Measurements from ENCODE around the gene TRAF5.

The TRAF5 gene

GRCh38 chr1:211356723-211357407 lies 30.2 kb downstream of the TRAF5 start:
- Histone ChIP-seq H3K9me2 (replicated peaks; ENCODE audit: low read depth, low read length) (no peaks in the 10 kb centered on the region), H3K36me3 (ENCODE audit: insufficient read depth, low read length) (peaks cover 78% of the 10 kb centered on the region), H3K4me1 (ENCODE audit: insufficient read depth, low read length, poor library complexity, severe bottlenecking) (peaks cover 37% of the 10 kb centered on the region), H2AFZ (ENCODE audit: low read length) (no peak overlapping the region), H3K4me3 (ENCODE audit: low read length, poor library complexity, severe bottlenecking) (no peak overlapping the region), H3K27me3 (ENCODE audit: insufficient read depth, low read length, poor library complexity, severe bottlenecking) (no peaks in the 10 kb centered on the region), H4K20me1 (ENCODE audit: insufficient read depth, low read length, poor library complexity, severe bottlenecking) (peaks cover 5% of the 10 kb centered on the region), H3F3A (ENCODE audit: low read depth) (peaks cover 8% of the 10 kb centered on the region), H3K4me2 (ENCODE audit: low read depth, low read length, poor library complexity, severe bottlenecking) (no peak overlapping the region), H3K79me2 (ENCODE audit: insufficient read depth, low read length) (peaks cover 46% of the 10 kb centered on the region), H3K9ac (ENCODE audit: low read depth, low read length, poor library complexity, severe bottlenecking) (no peak overlapping the region), H3K9me3 (ENCODE audit: insufficient read depth, low read depth, low read length) (peaks cover 3% of the 10 kb centered on the region; the same call in 1 of the 2 replicates)
- no peak for TF ChIP-seq EZH2phosphoT487 (IDR thresholded peaks at IDR 0.05; ENCODE audit: borderline replicate concordance)
- TF ChIP-seq, protein P1, sequence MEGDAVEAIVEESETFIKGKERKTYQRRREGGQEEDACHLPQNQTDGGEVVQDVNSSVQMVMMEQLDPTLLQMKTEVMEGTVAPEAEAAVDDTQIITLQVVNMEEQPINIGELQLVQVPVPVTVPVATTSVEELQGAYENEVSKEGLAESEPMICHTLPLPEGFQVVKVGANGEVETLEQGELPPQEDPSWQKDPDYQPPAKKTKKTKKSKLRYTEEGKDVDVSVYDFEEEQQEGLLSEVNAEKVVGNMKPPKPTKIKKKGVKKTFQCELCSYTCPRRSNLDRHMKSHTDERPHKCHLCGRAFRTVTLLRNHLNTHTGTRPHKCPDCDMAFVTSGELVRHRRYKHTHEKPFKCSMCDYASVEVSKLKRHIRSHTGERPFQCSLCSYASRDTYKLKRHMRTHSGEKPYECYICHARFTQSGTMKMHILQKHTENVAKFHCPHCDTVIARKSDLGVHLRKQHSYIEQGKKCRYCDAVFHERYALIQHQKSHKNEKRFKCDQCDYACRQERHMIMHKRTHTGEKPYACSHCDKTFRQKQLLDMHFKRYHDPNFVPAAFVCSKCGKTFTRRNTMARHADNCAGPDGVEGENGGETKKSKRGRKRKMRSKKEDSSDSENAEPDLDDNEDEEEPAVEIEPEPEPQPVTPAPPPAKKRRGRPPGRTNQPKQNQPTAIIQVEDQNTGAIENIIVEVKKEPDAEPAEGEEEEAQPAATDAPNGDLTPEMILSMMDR (conservative IDR thresholded peaks at IDR 0.05; ENCODE audit: low read length): no peak

GRCh38 chr1:211358685-211359084 lies 32.1 kb downstream of the TRAF5 start:
- H3F3A ChIP-seq (ENCODE audit: low read depth): no peaks in the 10 kb centered on the region
- TF ChIP-seq, protein P1 (conservative IDR thresholded peaks at IDR 0.05; ENCODE audit: low read length): no peak
- TF ChIP-seq EZH2phosphoT487 (IDR thresholded peaks at IDR 0.05; ENCODE audit: borderline replicate concordance): no peak
- H3K9me3 ChIP-seq (ENCODE audit: insufficient read depth, low read depth, low read length): no peaks in the 10 kb centered on the region
- H3K4me2 ChIP-seq (ENCODE audit: low read depth, low read length, poor library complexity, severe bottlenecking): no peak overlapping the region
- H4K20me1 ChIP-seq (ENCODE audit: insufficient read depth, low read length, poor library complexity, severe bottlenecking): no peaks in the 10 kb centered on the region
- H3K4me3 ChIP-seq (ENCODE audit: low read length, poor library complexity, severe bottlenecking): no peak overlapping the region
- no peak overlapping the region for H2AFZ ChIP-seq (ENCODE audit: low read length)
- H3K9me2 ChIP-seq (replicated peaks; ENCODE audit: low read depth, low read length): no peaks in the 10 kb centered on the region
- no peaks in the 10 kb centered on the region for H3K27me3 ChIP-seq (ENCODE audit: insufficient read depth, low read length, poor library complexity, severe bottlenecking)
- no peak overlapping the region for H3K9ac ChIP-seq (ENCODE audit: low read depth, low read length, poor library complexity, severe bottlenecking)
- H3K36me3 ChIP-seq (ENCODE audit: insufficient read depth, low read length): peaks cover 92% of the 10 kb centered on the region
- peaks cover 32% of the 10 kb centered on the region for H3K79me2 ChIP-seq (ENCODE audit: insufficient read depth, low read length)
- H3K4me1 ChIP-seq (ENCODE audit: insufficient read depth, low read length, poor library complexity, severe bottlenecking): peaks cover 24% of the 10 kb centered on the region

DNA sequence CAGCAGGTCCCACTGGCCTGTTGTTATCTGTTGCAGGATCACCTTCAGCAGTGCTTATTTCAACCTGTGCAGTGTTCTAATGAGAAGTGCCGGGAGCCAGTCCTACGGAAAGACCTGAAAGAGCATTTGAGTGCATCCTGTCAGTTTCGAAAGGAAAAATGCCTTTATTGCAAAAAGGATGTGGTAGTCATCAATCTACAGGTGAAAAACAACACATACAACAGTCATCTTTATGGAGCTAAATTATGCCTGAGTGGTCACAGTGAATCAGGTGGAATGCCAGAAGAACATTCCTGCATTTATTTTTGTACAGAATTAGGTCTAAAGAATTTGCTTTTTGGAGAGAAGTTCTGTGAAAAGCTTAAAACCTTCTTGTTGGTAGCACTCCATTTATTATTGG lies 33.2 kb downstream of the TRAF5 start:
- Histone ChIP-seq H3K9me2 (replicated peaks; ENCODE audit: low read depth, low read length) (no peaks in the 10 kb centered on the region), H3K9me3 (ENCODE audit: insufficient read depth, low read depth, low read length) (no peaks in the 10 kb centered on the region), H3K4me1 (ENCODE audit: insufficient read depth, low read length, poor library complexity, severe bottlenecking) (peaks cover 14% of the 10 kb centered on the region), H3K27me3 (ENCODE audit: insufficient read depth, low read length, poor library complexity, severe bottlenecking) (no peaks in the 10 kb centered on the region), H3K36me3 (ENCODE audit: insufficient read depth, low read length) (peaks cover 92% of the 10 kb centered on the region), H3K79me2 (ENCODE audit: insufficient read depth, low read length) (peaks cover 20% of the 10 kb centered on the region), H3K4me3 (ENCODE audit: low read length, poor library complexity, severe bottlenecking) (no peak overlapping the region), H3F3A (ENCODE audit: low read depth) (no peaks in the 10 kb centered on the region), H4K20me1 (ENCODE audit: insufficient read depth, low read length, poor library complexity, severe bottlenecking) (no peaks in the 10 kb centered on the region), H2AFZ (ENCODE audit: low read length) (no peak overlapping the region), H3K9ac (ENCODE audit: low read depth, low read length, poor library complexity, severe bottlenecking) (no peak overlapping the region), H3K4me2 (ENCODE audit: low read depth, low read length, poor library complexity, severe bottlenecking) (no peak overlapping the region)
- TF ChIP-seq EZH2phosphoT487 (IDR thresholded peaks at IDR 0.05; ENCODE audit: borderline replicate concordance): no peak
- TF ChIP-seq, protein P1 (conservative IDR thresholded peaks at IDR 0.05; ENCODE audit: low read length): no peak
